Keratinocyte (primary cell): ENCODE measurements around the gene ANKRD13A. TPM values are rescaled to one million over a fixed set of nuclear protein-coding genes. Genes with fewer than 3 reads are reported as not detected.

ENCODE experiments used
- DNase-seq: peaks from one replicate; pipeline ENCODE4 v3.0.0-alpha.2; 2011; ENCODE audit warnings: low read depth, missing footprints, low spot score
- FAIRE-seq: peaks from 2 replicates; lab custom pipeline; 2011; peaks lifted over from hg19 to GRCh38; lab: Jason Lieb, UNC
- H2AFZ ChIP-seq: 2 replicates; pipeline ENCODE4 v1.6.0; 2012; ENCODE audit warnings: low read length, control low read depth, inconsistent platforms; ENCODE audit not compliant: control insufficient read depth
- H3K27ac ChIP-seq: 2 replicates; pipeline ENCODE4 v1.5.1; 2011; ENCODE audit warnings: low read length; ENCODE audit not compliant: control insufficient read depth, insufficient read depth
- H3K27me3 ChIP-seq: 3 replicates; pipeline ENCODE4 v1.6.0; 2011; ENCODE audit warnings: low read length; ENCODE audit not compliant: control insufficient read depth, insufficient read depth; ENCODE audit errors: extremely low read depth
- H3K36me3 ChIP-seq, 2 experiments: 2 replicates in 1 of 2; 3 replicates in 1 of 2; pipeline ENCODE4 v1.5.1; 2011; ENCODE audit warnings: low read length in 2 of 2, mild to moderate bottlenecking in 1 of 2; ENCODE audit not compliant: control insufficient read depth in 2 of 2, insufficient read depth in 2 of 2; ENCODE audit errors: extremely low read depth in 1 of 2
- H3K4me1 ChIP-seq: 3 replicates; pipeline ENCODE4 v1.5.1; 2011; ENCODE audit warnings: low read length; ENCODE audit not compliant: control insufficient read depth, insufficient read depth; ENCODE audit errors: extremely low read depth
- H3K4me2 ChIP-seq: 3 replicates; pipeline ENCODE4 v1.6.0; 2011; ENCODE audit warnings: low read depth, low read length; ENCODE audit not compliant: control insufficient read depth, insufficient read depth; ENCODE audit errors: extremely low read depth
- H3K4me3 ChIP-seq, 3 experiments: fragments of 200-600 bp in 1 of 3; sonication (generic) in 1 of 3; 2 replicates in 2 of 3; 3 replicates in 1 of 3; pipeline ENCODE4 v1.5.1; 2011 to 2016; ENCODE audit warnings: low read length in 3 of 3, mild to moderate bottlenecking in 3 of 3, control low read depth in 2 of 3, inconsistent platforms in 1 of 3, low read depth in 1 of 3, mixed read lengths in 1 of 3, mixed run types in 1 of 3, moderate library complexity in 1 of 3; ENCODE audit not compliant: control insufficient read depth in 2 of 3, insufficient read depth in 2 of 3; ENCODE audit errors: extremely low read depth in 1 of 3
- H3K79me2 ChIP-seq: 2 replicates; pipeline ENCODE4 v1.6.0; 2012; ENCODE audit warnings: low read length; ENCODE audit not compliant: control insufficient read depth, insufficient read depth
- H3K9ac ChIP-seq: 3 replicates; pipeline ENCODE4 v1.6.0; 2011; ENCODE audit warnings: low read length; ENCODE audit not compliant: control insufficient read depth, insufficient read depth; ENCODE audit errors: extremely low read depth
- H3K9me1 ChIP-seq: 3 replicates; pipeline ENCODE4 v1.6.0; 2011; ENCODE audit warnings: low read length; ENCODE audit not compliant: control insufficient read depth, insufficient read depth; ENCODE audit errors: extremely low read depth
- H3K9me3 ChIP-seq: 2 replicates; pipeline ENCODE4 v1.5.1; 2012; ENCODE audit warnings: low read depth, low read length; ENCODE audit not compliant: control insufficient read depth
- H4K20me1 ChIP-seq: 3 replicates; pipeline ENCODE4 v1.6.0; 2011; ENCODE audit warnings: low read length; ENCODE audit not compliant: control insufficient read depth, insufficient read depth; ENCODE audit errors: extremely low read depth
- EZH2 ChIP-seq: IDR thresholded peaks from one replicate; pipeline ENCODE4 v1.6.1; 2012; ENCODE audit warnings: inconsistent platforms, mild to moderate bottlenecking, low read length, moderate library complexity
- dilution Hi-C: fragments of 300-500 bp; cut with MboI; formaldehyde crosslinking; loops from one replicate; pipeline ENCODE4 v1.7.0; 2020; ENCODE audit warnings: low sequenced_read_pairs; ENCODE audit not compliant: extremely low pct_ligation_motif_present
- polyA plus RNA-seq, 5 experiments: library from polyadenylated mRNA; depleted of rRNA in 3 of 5; stranded (reverse) in 3 of 5; stranded (forward) in 1 of 5; unstranded in 1 of 5; fragments of >200 nt; gene quantifications; 1 replicate in 1 of 5; 2 replicates in 3 of 5; 3 replicates in 1 of 5; pipeline versions ENCODE4 v1.2.1 to v1.2.3, GENCODE V29; 2011 to 2012; ENCODE audit warnings: missing spikeins in 2 of 5, low read depth in 1 of 5, low replicate concordance in 1 of 5
- TF ChIP-seq, protein P1 (sequence below), 3 experiments: IDR thresholded peaks in 1 of 3; conservative IDR thresholded peaks in 1 of 3; optimal IDR thresholded peaks in 1 of 3; 2 replicates in 2 of 3; 3 replicates in 1 of 3; pipeline versions ENCODE3 to v1.5.1; 2011; ENCODE audit warnings: low read length in 3 of 3, mild to moderate bottlenecking in 3 of 3, moderate library complexity in 2 of 3, control low read depth in 1 of 3, inconsistent platforms in 1 of 3; ENCODE audit not compliant: insufficient read depth in 2 of 3; ENCODE audit errors: extremely low read depth in 1 of 3

Gene ANKRD13A
- polyA plus RNA-seq, 1 donor (not counting 4 experiments of a cell fraction or from before 2014, with no cell fraction given), result 73.1 TPM

DNA sequence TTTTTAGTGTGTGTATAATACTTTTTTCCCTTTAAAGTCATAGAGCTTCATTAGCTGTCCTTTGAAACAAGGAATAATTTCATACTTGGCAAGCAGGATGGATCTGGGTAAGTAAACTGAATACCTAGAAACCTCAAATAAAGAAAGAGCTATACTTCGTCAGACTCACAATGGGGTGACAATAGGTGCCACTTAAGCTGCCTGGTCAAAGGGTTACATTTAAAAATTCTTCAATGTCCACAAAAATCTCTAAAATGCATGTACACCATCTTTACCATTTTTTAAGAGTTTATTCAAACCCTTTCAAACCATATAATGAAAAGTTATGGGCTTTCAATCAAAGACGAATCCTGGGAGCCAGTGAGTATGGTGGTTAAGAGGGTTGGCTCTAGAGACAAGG is 6.1 kb upstream of the ANKRD13A start:
- TF ChIP-seq, protein P1, sequence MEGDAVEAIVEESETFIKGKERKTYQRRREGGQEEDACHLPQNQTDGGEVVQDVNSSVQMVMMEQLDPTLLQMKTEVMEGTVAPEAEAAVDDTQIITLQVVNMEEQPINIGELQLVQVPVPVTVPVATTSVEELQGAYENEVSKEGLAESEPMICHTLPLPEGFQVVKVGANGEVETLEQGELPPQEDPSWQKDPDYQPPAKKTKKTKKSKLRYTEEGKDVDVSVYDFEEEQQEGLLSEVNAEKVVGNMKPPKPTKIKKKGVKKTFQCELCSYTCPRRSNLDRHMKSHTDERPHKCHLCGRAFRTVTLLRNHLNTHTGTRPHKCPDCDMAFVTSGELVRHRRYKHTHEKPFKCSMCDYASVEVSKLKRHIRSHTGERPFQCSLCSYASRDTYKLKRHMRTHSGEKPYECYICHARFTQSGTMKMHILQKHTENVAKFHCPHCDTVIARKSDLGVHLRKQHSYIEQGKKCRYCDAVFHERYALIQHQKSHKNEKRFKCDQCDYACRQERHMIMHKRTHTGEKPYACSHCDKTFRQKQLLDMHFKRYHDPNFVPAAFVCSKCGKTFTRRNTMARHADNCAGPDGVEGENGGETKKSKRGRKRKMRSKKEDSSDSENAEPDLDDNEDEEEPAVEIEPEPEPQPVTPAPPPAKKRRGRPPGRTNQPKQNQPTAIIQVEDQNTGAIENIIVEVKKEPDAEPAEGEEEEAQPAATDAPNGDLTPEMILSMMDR (optimal IDR thresholded peaks at IDR 0.05 in 1 of 3, IDR thresholded peaks at IDR 0.05 in 1 of 3, conservative IDR thresholded peaks at IDR 0.05 in 1 of 3; ENCODE audit: extremely low read depth in 1 of 3, insufficient read depth in 2 of 3, low read length in 3 of 3), result no peak
- no peak for TF ChIP-seq EZH2
- Histone ChIP-seq H3K9me3 (no peaks in the 10 kb centered on the region), H3K27me3 (no peaks in the 10 kb centered on the region), H3K27ac (no peak overlapping the region), H3K79me2 (peaks cover 45% of the 10 kb centered on the region), H3K4me2 (no peak overlapping the region), H4K20me1 (no peaks in the 10 kb centered on the region), H3K9ac (no peak overlapping the region), H3K36me3 (peaks cover 8 to 20% of the 10 kb centered on the region in 2 experiments), H3K4me3 (no peak overlapping the region), H3K9me1 (no peaks in the 10 kb centered on the region), H3K4me1 (peaks cover 22% of the 10 kb centered on the region), H2AFZ (no peak overlapping the region)
- dilution Hi-C loops, result no loop called here
- no peak for DNase-seq
- FAIRE-seq, result no peak

DNA sequence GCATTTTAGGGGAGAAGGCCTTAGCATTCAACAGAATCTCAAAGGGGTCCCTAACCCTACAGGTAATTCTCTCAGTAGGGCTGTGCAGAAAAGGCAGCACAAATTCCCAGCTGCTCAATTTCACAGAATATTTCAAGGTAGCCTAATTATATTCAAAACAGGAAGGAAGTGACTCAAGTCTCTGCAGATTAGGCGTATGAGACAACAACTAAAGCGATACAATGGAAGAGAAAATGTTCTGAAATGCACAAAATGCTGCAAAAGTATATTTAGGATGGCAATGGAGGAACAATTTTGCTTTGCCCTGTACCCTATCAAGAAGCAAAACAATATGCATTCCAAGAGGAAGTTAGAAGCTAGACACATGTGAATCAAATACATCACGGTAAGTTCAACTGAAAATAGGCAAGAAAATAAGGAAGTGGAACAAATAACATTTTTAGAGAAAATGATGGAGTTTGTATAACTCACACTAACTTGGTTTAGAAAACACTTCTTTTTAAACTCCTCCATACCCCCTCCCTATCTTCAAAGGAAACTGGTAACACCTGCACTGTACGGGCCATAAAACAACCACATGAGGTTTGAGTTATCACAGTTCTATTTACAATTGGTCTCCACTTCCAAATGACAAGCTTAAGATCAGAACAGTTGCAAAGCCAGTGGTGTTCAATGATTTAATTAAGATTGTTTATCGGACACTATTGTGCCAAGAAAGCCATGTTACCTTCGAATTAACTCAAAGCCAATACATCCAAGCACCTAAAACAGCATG is 4.6 kb upstream of the ANKRD13A start:
- H3K36me3 ChIP-seq, result peaks cover 4 to 7% of the 10 kb centered on the region in 2 experiments
- H3K4me1 ChIP-seq, result peaks cover 22% of the 10 kb centered on the region
- H3K9me1 ChIP-seq, result no peaks in the 10 kb centered on the region
- H3K27ac ChIP-seq, result peak overlapping the region; percentile 23
- no peaks in the 10 kb centered on the region for H4K20me1 ChIP-seq
- no peaks in the 10 kb centered on the region for H3K27me3 ChIP-seq
- H3K4me2 ChIP-seq, result peak overlapping the region; percentile 99
- H3K9me3 ChIP-seq, result no peaks in the 10 kb centered on the region
- H3K4me3 ChIP-seq, result peak overlapping the region; percentile 96 to 99 (median 97)
- no peak for TF ChIP-seq EZH2
- H3K79me2 ChIP-seq, result peaks cover 49% of the 10 kb centered on the region
- FAIRE-seq (no peak), DNase-seq (no peak)
- no peak overlapping the region for H2AFZ ChIP-seq
- dilution Hi-C loops, result no loop called here
- peak overlapping the region; percentile 80 for H3K9ac ChIP-seq
